Breast epithelium (tissue), 4 donors: ENCODE data around the gene METTL8. TPM values are rescaled to one million over a fixed set of nuclear protein-coding genes. Genes with fewer than 3 reads are reported as not detected.

Experiments used
- DNase-seq, 2 donors: peaks; one replicate each; pipeline ENCODE4 v3.0.0-alpha.2; 2019; ENCODE audit warnings: low spot score in 2 of 2
- H3K27ac ChIP-seq, 2 donors: fragments of 200-600 bp; sonication (generic) in 1 of 2; one replicate each; pipeline ENCODE4 v1.5.1; 2016 to 2019; ENCODE audit warnings: mild to moderate bottlenecking in 1 of 2
- H3K27me3 ChIP-seq, 2 donors: fragments of 200-600 bp; sonication (generic) in 1 of 2; one replicate each; pipeline versions ENCODE4 v1.5.1 to v1.6.0; 2017 to 2019; ENCODE audit warnings: control low read depth in 1 of 2, mild to moderate bottlenecking in 1 of 2
- H3K36me3 ChIP-seq: fragments of 200-600 bp; one replicate; pipeline ENCODE4 v1.5.1; 2019
- H3K4me1 ChIP-seq, 2 donors: fragments of 200-600 bp; sonication (generic); one replicate each; pipeline ENCODE4 v1.5.1; 2016 to 2019; ENCODE audit warnings: control low read depth in 1 of 2
- H3K4me3 ChIP-seq, 3 donors: fragments of 200-600 bp; sonication (generic); 1 replicate in 2 of 3; 2 replicates in 1 of 3; pipeline ENCODE4 v1.5.1; 2016 to 2019; ENCODE audit warnings: mild to moderate bottlenecking in 3 of 3, moderate library complexity in 2 of 3
- H3K9me3 ChIP-seq, 2 donors: fragments of 200-600 bp; sonication (generic) in 1 of 2; one replicate each; pipeline ENCODE4 v1.5.1; 2016 to 2019; ENCODE audit warnings: control low read depth in 1 of 2
- POLR2A ChIP-seq: fragments of 450-650 bp; IDR thresholded peaks from one replicate; pipeline ENCODE4 v1.6.1; 2016; ENCODE audit warnings: antibody characterized with exemption, mild to moderate bottlenecking, moderate library complexity
- POLR2AphosphoS5 ChIP-seq, 3 donors: sonication (generic); formaldehyde crosslinking; IDR thresholded peaks; one replicate each; pipeline ENCODE4 v1.6.1; 2017; ENCODE audit warnings: antibody characterized with exemption in 3 of 3
- intact Hi-C: fragments of 100-400 bp; cut with DNase I; formaldehyde crosslinking; loops from one replicate; pipeline ENCODE4 v1.15.1; 2023; ENCODE audit warnings: low total_unique reads
- total RNA-seq, 3 donors: library from RNA; depleted of rRNA; stranded (reverse); fragments of >200 nt; gene quantifications; one replicate each; pipeline ENCODE4 v1.1.0, GENCODE V29; 2016
- TF ChIP-seq, protein P1 (sequence below), 3 donors: fragments of 450-650 bp; IDR thresholded peaks; one replicate each; pipeline ENCODE4 v1.5.1; 2016 to 2017; ENCODE audit warnings: antibody characterized with exemption in 3 of 3, mild to moderate bottlenecking in 3 of 3, moderate library complexity in 3 of 3

The METTL8 gene, protein sequence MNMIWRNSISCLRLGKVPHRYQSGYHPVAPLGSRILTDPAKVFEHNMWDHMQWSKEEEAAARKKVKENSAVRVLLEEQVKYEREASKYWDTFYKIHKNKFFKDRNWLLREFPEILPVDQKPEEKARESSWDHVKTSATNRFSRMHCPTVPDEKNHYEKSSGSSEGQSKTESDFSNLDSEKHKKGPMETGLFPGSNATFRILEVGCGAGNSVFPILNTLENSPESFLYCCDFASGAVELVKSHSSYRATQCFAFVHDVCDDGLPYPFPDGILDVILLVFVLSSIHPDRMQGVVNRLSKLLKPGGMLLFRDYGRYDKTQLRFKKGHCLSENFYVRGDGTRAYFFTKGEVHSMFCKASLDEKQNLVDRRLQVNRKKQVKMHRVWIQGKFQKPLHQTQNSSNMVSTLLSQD
- total RNA-seq = 10 to 100 TPM; 21.4 to 26.9 (median 22.9) TPM

DNA sequence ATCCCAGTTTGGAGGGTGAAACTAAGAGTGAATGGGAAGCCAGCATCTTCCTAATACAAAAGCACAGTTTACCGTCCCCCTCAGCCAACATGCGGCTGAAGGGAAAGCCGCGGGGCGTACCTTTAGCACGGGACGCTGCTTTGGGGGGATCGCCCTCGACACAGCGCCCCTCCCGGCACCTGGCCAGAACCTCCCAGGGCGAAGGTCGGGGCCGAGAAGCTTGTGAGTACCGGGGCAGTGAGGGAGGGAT is at the start of gene METTL8:
TSS of gene METTL8 (minus strand) at position 228 of the 250 bp plus-strand sequence. CDS start 41,805 bp downstream, outside the sequence.
- TF ChIP-seq, protein P1, sequence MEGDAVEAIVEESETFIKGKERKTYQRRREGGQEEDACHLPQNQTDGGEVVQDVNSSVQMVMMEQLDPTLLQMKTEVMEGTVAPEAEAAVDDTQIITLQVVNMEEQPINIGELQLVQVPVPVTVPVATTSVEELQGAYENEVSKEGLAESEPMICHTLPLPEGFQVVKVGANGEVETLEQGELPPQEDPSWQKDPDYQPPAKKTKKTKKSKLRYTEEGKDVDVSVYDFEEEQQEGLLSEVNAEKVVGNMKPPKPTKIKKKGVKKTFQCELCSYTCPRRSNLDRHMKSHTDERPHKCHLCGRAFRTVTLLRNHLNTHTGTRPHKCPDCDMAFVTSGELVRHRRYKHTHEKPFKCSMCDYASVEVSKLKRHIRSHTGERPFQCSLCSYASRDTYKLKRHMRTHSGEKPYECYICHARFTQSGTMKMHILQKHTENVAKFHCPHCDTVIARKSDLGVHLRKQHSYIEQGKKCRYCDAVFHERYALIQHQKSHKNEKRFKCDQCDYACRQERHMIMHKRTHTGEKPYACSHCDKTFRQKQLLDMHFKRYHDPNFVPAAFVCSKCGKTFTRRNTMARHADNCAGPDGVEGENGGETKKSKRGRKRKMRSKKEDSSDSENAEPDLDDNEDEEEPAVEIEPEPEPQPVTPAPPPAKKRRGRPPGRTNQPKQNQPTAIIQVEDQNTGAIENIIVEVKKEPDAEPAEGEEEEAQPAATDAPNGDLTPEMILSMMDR (IDR thresholded peaks at IDR 0.05) = no peak
- TF ChIP-seq POLR2A (no peak), POLR2AphosphoS5 (IDR thresholded peaks at IDR 0.05) (no peak)
- DNase-seq = no peak
- intact Hi-C loops = no loop called here

DNA sequence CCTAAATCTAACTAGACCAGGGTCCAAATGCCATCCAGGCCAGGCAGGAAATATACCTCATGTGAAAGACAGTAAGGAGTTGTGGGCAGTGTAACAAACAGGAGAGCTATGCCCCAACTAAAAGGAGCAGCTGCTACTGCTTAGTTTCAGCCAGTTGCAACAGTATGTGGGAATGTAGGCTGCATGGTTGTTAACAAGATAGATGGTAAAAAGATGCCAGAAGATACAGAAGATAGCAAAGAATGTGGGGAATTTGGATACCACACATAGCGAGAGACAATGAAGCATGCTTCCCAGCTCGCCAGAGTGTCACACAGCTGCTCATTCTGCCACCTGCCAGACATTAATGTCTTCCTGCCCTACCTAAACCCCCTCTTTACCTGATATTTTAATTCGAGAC is 49.1 kb upstream of the METTL8 start:
- intact Hi-C loops = no loop called here
- H3K4me1 ChIP-seq = no peaks in the 10 kb centered on the region
- no peaks in the 10 kb centered on the region for H3K9me3 ChIP-seq
- no peaks in the 10 kb centered on the region for H3K36me3 ChIP-seq
- TF ChIP-seq POLR2A = no peak
- TF ChIP-seq, protein P1 (IDR thresholded peaks at IDR 0.05) = no peak
- TF ChIP-seq POLR2AphosphoS5 (IDR thresholded peaks at IDR 0.05) = no peak
- no peak for DNase-seq
- H3K27ac ChIP-seq = no peak overlapping the region
- no peaks in the 10 kb centered on the region for H3K27me3 ChIP-seq
- H3K4me3 ChIP-seq = no peak overlapping the region

More for the DNA sequence above, at the start of gene METTL8:
- Histone ChIP-seq H3K4me3 (peak within 1 kb of the TSS; percentile 71 to 90 (median 81)), H3K4me1 (peaks cover 0 to 3% of the 10 kb centered on the region in 2 donors), H3K27me3 (no peaks in the 10 kb centered on the region), H3K9me3 (no peaks in the 10 kb centered on the region), H3K27ac (peak within 1 kb of the TSS; percentile 95 to 98), H3K36me3 (no peaks in the 10 kb centered on the region)

DNA sequence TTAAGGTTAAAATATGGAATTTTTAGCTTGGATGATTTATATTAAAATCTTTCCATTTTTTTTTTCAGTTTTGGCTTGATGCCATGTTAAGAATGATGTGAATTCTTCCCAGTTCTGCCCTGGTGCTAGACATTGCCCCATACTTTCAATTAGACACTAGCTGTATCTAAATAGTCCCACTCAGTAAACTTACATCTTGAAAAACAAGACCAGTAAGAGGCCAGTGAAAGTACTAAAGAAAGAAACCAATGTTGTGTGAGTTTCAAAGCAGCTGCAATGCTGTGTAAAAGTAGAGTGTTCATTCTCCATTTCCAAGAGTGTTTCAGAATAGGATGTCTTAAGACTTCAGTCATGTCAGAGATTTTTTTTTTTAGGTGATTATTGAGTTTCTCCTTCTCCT is 48.5 kb upstream of the METTL8 start:
- no peak overlapping the region for H3K4me3 ChIP-seq
- TF ChIP-seq, protein P1 (IDR thresholded peaks at IDR 0.05) = no peak
- TF ChIP-seq POLR2A = no peak
- TF ChIP-seq POLR2AphosphoS5 (IDR thresholded peaks at IDR 0.05) = no peak
- H3K36me3 ChIP-seq = no peaks in the 10 kb centered on the region
- no peaks in the 10 kb centered on the region for H3K9me3 ChIP-seq
- no peak for DNase-seq
- H3K27ac ChIP-seq = no peak overlapping the region
- no peaks in the 10 kb centered on the region for H3K4me1 ChIP-seq
- no peaks in the 10 kb centered on the region for H3K27me3 ChIP-seq
- intact Hi-C loops = no loop called here

DNA sequence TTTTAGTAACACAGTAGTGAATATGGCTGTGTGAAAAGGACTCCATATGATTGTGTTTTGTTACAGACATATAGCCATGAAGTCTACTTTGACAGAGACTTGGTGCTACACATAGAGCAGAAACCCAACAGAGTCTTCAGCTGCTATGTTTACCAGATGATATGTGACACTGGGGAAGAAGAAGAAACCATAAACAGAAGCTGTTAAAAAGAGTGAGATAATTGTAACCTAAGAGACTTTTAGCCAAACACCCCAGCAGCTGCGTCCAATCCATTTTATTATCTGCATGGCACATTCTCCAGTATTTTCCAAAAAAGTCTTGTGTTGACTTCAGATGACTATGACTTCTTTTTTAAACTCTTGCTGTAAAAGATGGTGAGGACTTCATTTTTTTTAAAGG is 47.1 kb upstream of the METTL8 start:
- Histone ChIP-seq H3K9me3 (no peaks in the 10 kb centered on the region), H3K27ac (no peak overlapping the region), H3K36me3 (no peaks in the 10 kb centered on the region), H3K4me3 (no peak overlapping the region), H3K27me3 (no peaks in the 10 kb centered on the region), H3K4me1 (no peaks in the 10 kb centered on the region)
- intact Hi-C loops = no loop called here
- TF ChIP-seq, protein P1 (IDR thresholded peaks at IDR 0.05) = no peak
- no peak for TF ChIP-seq POLR2AphosphoS5 (IDR thresholded peaks at IDR 0.05)
- no peak for TF ChIP-seq POLR2A
- DNase-seq = no peak

DNA sequence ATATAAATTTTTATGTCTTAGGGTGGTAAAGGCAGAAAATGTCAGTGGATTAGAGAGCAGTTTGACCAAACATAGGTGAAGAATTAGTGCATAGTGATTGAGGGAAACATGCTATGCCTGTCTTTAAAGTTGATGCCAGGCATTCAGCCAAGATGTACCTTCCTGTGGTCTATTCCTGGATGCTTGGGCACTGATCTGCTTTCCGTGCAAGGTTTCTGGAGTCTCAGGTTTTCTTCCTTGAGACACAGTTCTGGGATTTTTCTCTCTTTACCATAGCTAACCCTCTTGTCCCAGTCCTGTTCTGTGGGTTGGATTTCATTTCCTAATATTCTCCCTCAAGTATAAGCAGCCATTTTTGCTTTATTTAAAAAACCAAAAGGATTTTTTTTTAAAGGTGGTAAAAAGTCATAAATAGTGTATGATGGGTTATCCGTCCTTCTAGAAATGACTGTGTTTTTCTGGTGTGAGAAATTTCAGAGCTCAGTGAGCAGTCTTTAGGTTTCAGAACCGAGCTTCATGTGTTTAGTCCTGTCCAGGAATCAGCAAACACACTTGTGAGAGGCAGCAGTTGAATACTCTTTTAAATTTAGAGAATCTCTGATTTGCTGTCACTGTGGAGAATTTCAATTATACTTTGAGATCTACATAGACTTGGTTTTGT is 45.5 kb upstream of the METTL8 start:
- DNase-seq = no peak
- intact Hi-C loops = no loop called here
- Histone ChIP-seq H3K9me3 (no peaks in the 10 kb centered on the region), H3K27me3 (no peaks in the 10 kb centered on the region), H3K27ac (no peak overlapping the region), H3K4me1 (no peaks in the 10 kb centered on the region), H3K4me3 (no peak overlapping the region), H3K36me3 (no peaks in the 10 kb centered on the region)
- TF ChIP-seq POLR2AphosphoS5 (IDR thresholded peaks at IDR 0.05) = no peak
- TF ChIP-seq, protein P1 (IDR thresholded peaks at IDR 0.05) = no peak
